RWPE1 (cell line): Measurements from ENCODE around the gene CENPB.

ENCODE experiments used
- CTCF ChIA-PET: fragments of 350-600 bp; sonication (Branson Sonifier 250); formaldehyde crosslinking; extraction: SDS; loops from one replicate; lab custom pipeline; 2021; lab: Yijun Ruan, JAX
- POLR2A ChIA-PET: fragments of 400-600 bp; formaldehyde crosslinking; extraction: SDS; loops from one replicate; lab custom pipeline; 2020; ENCODE audit warnings: antibody characterized with exemption; ENCODE audit not compliant: low non-redundant PET; lab: Yijun Ruan, JAX
- DNase-seq: peaks from one replicate; pipeline ENCODE4 v3.0.0; 2012; ENCODE audit warnings: low spot score
- H3K27ac ChIP-seq: fragments of 450-650 bp; 2 replicates; pipeline ENCODE4 v1.5.1; 2017
- CTCF ChIP-seq: fragments of 450-650 bp; conservative IDR thresholded peaks from 2 replicates; pipeline ENCODE4 v1.5.1; 2017; ENCODE audit warnings: low read depth, mild to moderate bottlenecking

CENPB gene

GRCh38 chr20:3744806-3745685, 41.5 kb downstream of the CENPB start:
- no peak for TF ChIP-seq CTCF
- peak; percentile 95 for DNase-seq
- POLR2A ChIA-PET = no interaction called here
- CTCF ChIA-PET = interaction anchor here (0.6 to 1.8 kb wide), 3 partner anchors 10 to 77 kb away, joined by 3 to 9 read pairs (median 3); no protein-coding TSS in a partner anchor
- H3K27ac ChIP-seq = peak overlapping the region; percentile 34

DNA sequence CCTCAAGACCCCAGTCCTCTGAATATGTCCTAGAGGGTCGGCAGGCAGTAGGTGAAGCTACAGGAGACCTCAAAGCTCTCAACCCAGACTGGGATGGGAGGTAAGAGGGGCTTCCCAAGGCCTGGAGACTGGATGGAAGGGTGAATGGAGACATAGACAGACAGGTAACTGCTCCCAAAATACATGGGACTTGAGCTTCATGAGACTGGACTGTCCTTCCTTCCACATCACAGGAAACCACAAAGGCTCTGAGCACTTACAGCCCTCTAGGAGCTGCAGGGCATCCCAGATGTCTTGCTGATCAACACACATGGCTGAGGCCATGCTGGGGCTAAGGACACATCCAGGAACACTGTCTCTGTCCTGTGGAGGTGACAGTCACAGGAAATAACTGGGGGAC, 42.5 kb downstream of the CENPB start:
- POLR2A ChIA-PET = no interaction called here
- H3K27ac ChIP-seq = no peak overlapping the region
- CTCF ChIA-PET = interaction anchor here (0.6 to 1.8 kb wide), 2 partner anchors 33 to 67 kb away, joined by 4 to 9 read pairs; no protein-coding TSS in a partner anchor
- DNase-seq = no peak
- TF ChIP-seq CTCF = no peak

- DNase-seq = no peak
- TF ChIP-seq CTCF = no peak
- H3K27ac ChIP-seq = no peak overlapping the region
- CTCF ChIA-PET = interaction anchor here (0.6 to 1.4 kb wide), 2 partner anchors 8 to 67 kb away, joined by 4 to 6 read pairs; no protein-coding TSS in a partner anchor
- POLR2A ChIA-PET = interaction anchor here (0.7 kb wide), 1 partner anchor 75 kb away, joined by 3 read pairs; no protein-coding TSS in a partner anchor
Measured at GRCh38 chr20:3743251-3743650, 43.3 kb downstream of the CENPB start.

DNA sequence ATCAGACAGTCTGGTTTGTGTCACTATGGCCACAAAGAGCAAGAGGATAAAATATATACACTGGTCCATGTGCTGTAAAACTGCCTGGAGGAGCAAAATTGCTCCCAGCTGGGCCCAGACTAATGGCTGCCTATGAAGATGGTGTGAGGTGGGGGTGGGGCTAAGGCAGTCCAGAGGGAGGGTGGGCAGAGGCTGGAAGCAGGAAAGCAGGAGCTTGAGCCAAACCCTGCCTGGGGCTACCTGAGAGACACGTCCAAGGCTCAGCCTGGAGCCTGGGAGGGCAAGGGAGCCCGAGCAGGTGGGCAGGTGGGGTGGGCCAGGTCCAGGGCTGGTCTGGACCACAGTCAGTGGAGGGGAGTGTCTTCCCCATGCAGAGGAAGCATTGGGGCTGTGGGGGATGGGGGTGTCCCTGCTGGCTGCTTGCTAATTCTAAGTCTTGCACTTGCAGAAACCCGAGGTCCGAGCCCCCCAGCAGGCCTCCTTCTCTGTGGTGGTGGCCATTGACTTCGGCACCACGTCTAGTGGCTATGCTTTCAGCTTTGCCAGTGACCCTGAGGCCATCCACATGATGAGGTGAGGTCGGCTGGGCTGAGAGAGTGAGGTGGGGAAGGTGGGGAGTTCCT, 44.6 kb downstream of the CENPB start:
- no peak for TF ChIP-seq CTCF
- POLR2A ChIA-PET = no interaction called here
- no peak for DNase-seq
- CTCF ChIA-PET = interaction anchor here (0.5 to 1.4 kb wide), 2 partner anchors 10 to 92 kb away, joined by 6 to 8 read pairs; no protein-coding TSS in a partner anchor
- H3K27ac ChIP-seq = no peak overlapping the region

GRCh38 chr20:3740615-3741301, 45.8 kb downstream of the CENPB start:
- no peak for DNase-seq
- H3K27ac ChIP-seq = no peak overlapping the region
- ChIA-PET POLR2A (no interaction called here), CTCF (interaction anchor here (1.1 to 1.5 kb wide), 2 partner anchors 12 to 14 kb away, joined by 4 read pairs; no protein-coding TSS in a partner anchor)
- TF ChIP-seq CTCF = no peak
